MM.1S (cell line): Measurements from ENCODE around the gene PALM3.

Experiments
- EZH2 ChIP-seq: fragments of 300-600 bp; sonication (generic); optimal IDR thresholded peaks from 2 replicates; pipeline ENCODE3; 2017; ENCODE audit warnings: low read depth, mild to moderate bottlenecking, antibody characterized with exemption, low read length, mixed read lengths
- EZH2phosphoT487 ChIP-seq: fragments of 300-600 bp; sonication (generic); IDR thresholded peaks from 2 replicates; pipeline ENCODE4 v1.6.1; 2018; ENCODE audit warnings: antibody characterized with exemption, low read length

GRCh38 chr19:14023404-14024235 lies 38.3 kb downstream of the PALM3 start:
- TF ChIP-seq EZH2, result no peak
- TF ChIP-seq EZH2phosphoT487, result no peak
